SK-N-DZ (cell line): Measurements from ENCODE around the gene GBA2.

Source experiments
- DNase-seq: peaks from one replicate; pipeline ENCODE4 v3.0.0-alpha.2; 2015; ENCODE audit warnings: low spot score
- small RNA-seq, 2 experiments: library from RNA; depleted of rRNA; stranded (forward); fragments of <200 nt; gene quantifications; one replicate each; pipeline ENCODE3, GENCODE V24; 2014

Gene GBA2

DNA sequence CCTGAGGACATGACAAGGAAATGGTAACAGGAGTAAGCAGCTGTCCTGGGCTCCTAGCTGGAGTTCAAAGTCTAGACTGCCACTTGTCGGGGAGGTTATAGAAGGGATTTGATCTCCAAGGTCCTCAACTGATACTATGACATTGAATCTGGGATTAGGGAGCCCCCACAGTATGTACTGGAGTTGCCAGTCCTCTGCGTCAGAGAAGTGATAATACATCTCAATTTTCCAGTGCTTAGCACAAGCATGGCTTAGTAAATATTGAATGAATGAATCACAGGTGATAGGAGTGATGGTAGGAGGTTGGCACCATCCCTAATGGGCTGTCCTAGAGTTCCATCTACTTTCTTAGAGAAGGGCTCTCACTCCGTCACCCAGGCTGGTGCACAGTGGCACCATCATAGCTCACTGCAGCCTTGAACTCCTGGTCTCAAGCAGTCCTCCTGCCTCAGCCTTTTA is 53.1 kb downstream of the GBA2 start:
- no peak for DNase-seq

GRCh38 chr9:35691757-35692301 is 57.2 kb downstream of the GBA2 start:
- no peak for DNase-seq

DNA sequence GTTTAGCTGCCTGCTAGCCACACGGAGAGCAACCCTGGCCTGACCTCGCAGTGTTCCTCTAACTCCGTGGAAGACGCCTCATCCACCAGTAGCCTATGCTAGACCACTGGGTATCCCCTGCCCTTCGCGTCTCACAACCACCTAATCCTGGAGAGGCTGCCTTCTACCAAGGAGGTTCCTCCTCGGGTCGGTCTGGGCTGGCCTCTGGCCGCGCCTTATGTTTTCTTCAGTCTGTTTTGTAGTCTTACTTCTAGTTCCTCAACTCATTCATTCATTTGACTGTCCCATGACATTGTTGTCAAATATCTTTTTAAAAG is 57.7 kb downstream of the GBA2 start:
- peak; percentile 29 for DNase-seq

- DNase-seq: peak; percentile 52
Measured at GRCh38 chr9:35690614-35691333, 58.3 kb downstream of the GBA2 start.

DNA sequence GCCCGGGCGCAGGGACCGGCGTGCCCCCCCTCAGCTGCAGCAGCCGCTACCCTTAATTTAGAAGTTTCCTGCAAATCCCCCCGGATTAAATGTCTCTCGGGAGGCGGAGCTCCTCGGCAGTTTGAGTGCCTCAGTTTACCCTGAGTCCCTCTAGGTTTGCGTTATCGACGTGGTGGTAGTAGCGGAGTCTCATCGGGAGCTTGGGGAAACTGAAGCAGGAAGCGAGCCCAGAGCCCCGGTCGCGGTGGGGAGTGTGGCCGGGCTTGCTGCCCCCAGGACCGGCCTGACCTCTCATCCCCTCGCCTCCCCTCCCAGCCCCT is 58.8 kb downstream of the GBA2 start:
- no peak for DNase-seq

GRCh38 chr9:35689542-35690293 is 59.3 kb downstream of the GBA2 start, which contains the start of gene TPM2:
Gene TPM2 (minus strand): TSS chr9:35689925. CDS start chr9:35689817, 108 bp downstream.
- no peak for DNase-seq

GRCh38 chr9:35688558-35689541 is 60.2 kb downstream of the GBA2 start:
- no peak for DNase-seq

GRCh38 chr9:35687972-35688557 is 61.0 kb downstream of the GBA2 start:
- DNase-seq: no peak

DNA sequence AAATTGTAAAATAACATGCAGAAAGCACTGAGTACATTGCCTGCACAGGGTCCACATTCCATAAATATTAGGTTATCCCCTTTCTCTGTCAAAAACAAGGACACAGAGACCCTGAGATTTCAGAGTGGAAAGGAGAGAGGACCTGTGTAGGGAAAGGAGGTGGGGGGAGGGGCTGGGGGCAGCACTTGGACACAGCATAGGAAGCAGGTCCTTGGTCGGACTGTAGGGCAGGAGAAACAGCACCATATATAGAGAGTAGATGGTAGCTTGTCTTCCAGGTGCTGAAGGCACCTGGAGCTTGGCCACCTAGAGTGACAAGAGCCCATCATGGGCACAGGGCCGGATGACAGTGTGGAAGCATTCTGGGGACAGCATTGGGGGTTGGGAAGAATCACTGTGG is 61.7 kb downstream of the GBA2 start:
- DNase-seq: no peak

Small RNAs within 50 kb of the gene (small RNA-seq; reads per million reads assigned to genes)
- 0 to 0.03 reads per million in 2 experiments for gene MIR6853
